ENCODE results near the gene DIAPH3.

DNA sequence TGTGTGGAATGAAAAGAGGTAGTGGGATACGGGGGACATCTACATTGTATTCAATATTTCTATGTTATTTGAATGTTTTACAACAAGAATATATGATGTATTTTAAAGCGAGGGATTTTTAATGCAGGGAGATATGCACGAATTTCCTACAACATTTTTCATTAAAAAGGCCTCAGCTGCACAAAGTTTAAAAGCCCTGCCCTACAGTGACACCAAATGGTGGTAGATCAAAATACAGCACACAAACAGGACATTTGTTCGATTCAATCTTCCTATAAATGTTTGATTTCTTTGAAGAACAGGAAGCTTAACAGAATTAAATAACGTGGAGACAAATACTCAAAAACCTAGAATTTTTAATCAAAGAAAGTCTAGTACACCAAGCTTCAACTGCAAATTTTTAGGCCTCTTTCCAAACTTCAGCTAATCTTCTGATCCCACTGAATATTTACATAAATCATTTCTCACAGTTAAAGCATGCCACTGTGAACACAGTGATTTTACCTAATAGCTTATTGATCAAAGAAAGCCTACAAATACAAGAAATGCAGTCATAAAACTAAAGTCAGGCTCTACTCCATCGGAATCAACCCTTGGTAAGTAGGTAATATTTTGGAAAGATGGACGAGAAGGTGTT, 257.2 kb downstream of the DIAPH3 start:
- TF ChIP-seq, protein P1, sequence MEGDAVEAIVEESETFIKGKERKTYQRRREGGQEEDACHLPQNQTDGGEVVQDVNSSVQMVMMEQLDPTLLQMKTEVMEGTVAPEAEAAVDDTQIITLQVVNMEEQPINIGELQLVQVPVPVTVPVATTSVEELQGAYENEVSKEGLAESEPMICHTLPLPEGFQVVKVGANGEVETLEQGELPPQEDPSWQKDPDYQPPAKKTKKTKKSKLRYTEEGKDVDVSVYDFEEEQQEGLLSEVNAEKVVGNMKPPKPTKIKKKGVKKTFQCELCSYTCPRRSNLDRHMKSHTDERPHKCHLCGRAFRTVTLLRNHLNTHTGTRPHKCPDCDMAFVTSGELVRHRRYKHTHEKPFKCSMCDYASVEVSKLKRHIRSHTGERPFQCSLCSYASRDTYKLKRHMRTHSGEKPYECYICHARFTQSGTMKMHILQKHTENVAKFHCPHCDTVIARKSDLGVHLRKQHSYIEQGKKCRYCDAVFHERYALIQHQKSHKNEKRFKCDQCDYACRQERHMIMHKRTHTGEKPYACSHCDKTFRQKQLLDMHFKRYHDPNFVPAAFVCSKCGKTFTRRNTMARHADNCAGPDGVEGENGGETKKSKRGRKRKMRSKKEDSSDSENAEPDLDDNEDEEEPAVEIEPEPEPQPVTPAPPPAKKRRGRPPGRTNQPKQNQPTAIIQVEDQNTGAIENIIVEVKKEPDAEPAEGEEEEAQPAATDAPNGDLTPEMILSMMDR (conservative IDR thresholded peaks at IDR 0.05): peak; percentile 75
- TF ChIP-seq ZFX (IDR thresholded peaks at IDR 0.05): no peak

Data from C4-2B (cell line).